Chondrocyte (in vitro differentiated cells): Measurements from ENCODE around the gene BUB1B. TPM values are rescaled to one million over a fixed set of nuclear protein-coding genes. Genes with fewer than 3 reads are reported as not detected.

Source experiments
- DNase-seq: peaks from one replicate; pipeline ENCODE4 v3.0.0; 2021; ENCODE audit warnings: mixed read lengths, low spot score
- H3K27ac Mint-ChIP-seq: one replicate; pipeline ENCODE4 v1.8.0; 2021; ENCODE audit warnings: mild to moderate bottlenecking, moderate library complexity, mixed read lengths; ENCODE audit not compliant: unreplicated experiment
- H3K27me3 Mint-ChIP-seq: 2 replicates; pipeline ENCODE4 v1.8.0; 2021; ENCODE audit warnings: low read depth, mixed read lengths
- H3K36me3 Mint-ChIP-seq: 2 replicates; pipeline ENCODE4 v1.8.0; 2021; ENCODE audit warnings: low read depth, mixed read lengths
- H3K4me1 Mint-ChIP-seq: 2 replicates; pipeline ENCODE4 v1.8.0; 2021; ENCODE audit warnings: low read depth, mild to moderate bottlenecking, mixed read lengths
- H3K4me3 Mint-ChIP-seq: one replicate; pipeline ENCODE4 v1.8.0; 2021; ENCODE audit warnings: mild to moderate bottlenecking, moderate library complexity, mixed read lengths; ENCODE audit not compliant: unreplicated experiment
- H3K9me3 Mint-ChIP-seq: 2 replicates; pipeline ENCODE4 v1.8.0; 2021; ENCODE audit warnings: low read depth, mixed read lengths
- total RNA-seq: library from RNA; stranded (reverse); gene quantifications from 3 replicates; pipeline ENCODE4 v1.2.1, GENCODE V29; 2021
- TF ChIP-seq, protein P1 (sequence below): fragments of 200-600 bp; sonication (generic); IDR thresholded peaks from 2 replicates; pipeline ENCODE4 v1.5.0; 2021; ENCODE audit warnings: antibody characterized with exemption, mild to moderate bottlenecking, moderate library complexity

BUB1B gene
- total RNA-seq, 1 donor from 2014 or later: 6.7 TPM

DNA sequence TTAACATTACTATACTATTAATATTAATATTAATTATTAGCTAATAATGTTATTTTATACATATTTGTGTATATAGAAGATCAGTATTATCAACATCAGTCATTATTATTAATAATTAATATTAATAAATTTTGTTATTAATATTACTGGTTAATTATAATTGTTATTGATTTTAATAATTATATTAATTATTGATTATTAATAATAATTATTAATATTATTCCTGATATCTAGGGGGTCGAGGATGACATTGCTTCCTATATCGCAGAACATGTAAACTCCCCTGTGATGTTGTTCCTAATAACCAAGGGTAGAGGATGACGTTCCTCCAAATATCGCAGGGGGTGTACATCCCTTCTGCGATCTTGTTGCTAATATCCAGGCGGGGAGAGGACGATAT is 34.9 kb upstream of the BUB1B start:
- DNase-seq: no peak
- Mint-ChIP-seq H3K9me3 (no peaks in the 10 kb centered on the region), H3K4me3 (no peak overlapping the region), H3K36me3 (no peaks in the 10 kb centered on the region), H3K27me3 (peaks cover 21% of the 10 kb centered on the region), H3K27ac (no peak overlapping the region), H3K4me1 (no peaks in the 10 kb centered on the region)
- TF ChIP-seq, protein P1, sequence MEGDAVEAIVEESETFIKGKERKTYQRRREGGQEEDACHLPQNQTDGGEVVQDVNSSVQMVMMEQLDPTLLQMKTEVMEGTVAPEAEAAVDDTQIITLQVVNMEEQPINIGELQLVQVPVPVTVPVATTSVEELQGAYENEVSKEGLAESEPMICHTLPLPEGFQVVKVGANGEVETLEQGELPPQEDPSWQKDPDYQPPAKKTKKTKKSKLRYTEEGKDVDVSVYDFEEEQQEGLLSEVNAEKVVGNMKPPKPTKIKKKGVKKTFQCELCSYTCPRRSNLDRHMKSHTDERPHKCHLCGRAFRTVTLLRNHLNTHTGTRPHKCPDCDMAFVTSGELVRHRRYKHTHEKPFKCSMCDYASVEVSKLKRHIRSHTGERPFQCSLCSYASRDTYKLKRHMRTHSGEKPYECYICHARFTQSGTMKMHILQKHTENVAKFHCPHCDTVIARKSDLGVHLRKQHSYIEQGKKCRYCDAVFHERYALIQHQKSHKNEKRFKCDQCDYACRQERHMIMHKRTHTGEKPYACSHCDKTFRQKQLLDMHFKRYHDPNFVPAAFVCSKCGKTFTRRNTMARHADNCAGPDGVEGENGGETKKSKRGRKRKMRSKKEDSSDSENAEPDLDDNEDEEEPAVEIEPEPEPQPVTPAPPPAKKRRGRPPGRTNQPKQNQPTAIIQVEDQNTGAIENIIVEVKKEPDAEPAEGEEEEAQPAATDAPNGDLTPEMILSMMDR: no peak

DNA sequence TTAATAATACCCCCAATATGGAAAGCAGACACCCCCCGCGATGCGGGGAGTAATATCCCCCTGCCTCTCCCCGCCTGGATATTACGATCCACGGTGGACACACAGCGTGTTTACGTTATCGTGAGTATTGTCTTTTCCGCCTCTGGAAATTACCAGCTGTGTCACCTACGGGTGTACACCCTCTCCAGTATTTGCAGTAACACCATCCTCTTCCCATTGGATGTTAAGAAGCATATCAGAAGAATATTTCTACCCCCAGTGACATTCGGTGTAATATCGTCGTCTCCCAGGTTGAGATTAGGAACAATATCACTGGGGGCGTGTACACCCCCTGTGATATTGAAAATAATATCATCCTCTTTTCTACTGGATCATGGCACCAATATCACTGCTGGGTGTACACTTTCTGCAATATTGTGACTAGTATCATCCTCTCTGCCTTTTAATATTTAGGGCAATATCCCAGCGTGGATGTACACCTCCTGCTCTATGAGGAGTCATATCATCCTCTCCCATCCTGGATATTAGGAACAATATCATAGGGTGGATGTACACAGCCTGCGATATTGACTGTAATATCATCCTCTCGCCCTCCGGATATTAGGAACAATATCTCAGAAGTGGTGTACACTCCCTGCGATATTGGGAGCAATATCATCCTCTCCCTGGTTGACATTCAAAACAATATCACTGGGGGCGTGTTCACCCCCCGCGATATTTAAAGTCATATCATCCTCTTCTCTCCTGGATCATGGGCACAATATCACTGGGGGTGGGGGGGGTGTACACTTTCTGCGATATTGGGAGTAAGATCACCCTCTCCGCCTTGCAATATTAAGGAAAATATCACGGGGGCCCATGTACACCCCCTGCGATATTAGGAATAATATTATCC is 31.9 kb upstream of the BUB1B start:
- no peak for DNase-seq
- Mint-ChIP-seq H3K4me3 (no peak overlapping the region), H3K27ac (no peak overlapping the region), H3K27me3 (peaks cover 24% of the 10 kb centered on the region), H3K9me3 (no peaks in the 10 kb centered on the region), H3K4me1 (no peaks in the 10 kb centered on the region), H3K36me3 (no peaks in the 10 kb centered on the region)
- TF ChIP-seq, protein P1: no peak

DNA sequence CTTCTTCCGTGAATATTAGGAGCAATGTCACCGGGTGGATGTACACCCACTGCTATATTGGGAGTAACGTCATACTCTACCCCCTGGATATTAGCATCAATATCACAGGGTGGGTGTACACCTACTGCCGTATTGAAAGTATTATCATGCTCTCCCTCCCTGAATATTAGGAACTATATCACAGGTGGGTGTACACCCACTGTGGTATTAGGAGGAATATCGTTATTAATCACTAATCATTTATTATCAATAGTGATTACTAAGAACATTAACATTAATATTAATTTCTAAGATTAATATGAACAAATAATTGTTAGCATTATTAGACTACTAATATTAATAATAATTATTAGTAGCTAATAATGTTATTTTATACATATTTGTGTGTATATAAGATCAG is 30.8 kb upstream of the BUB1B start:
- TF ChIP-seq, protein P1: no peak
- Mint-ChIP-seq H3K9me3 (no peaks in the 10 kb centered on the region), H3K27me3 (peaks cover 25% of the 10 kb centered on the region), H3K4me1 (no peaks in the 10 kb centered on the region), H3K4me3 (no peak overlapping the region), H3K36me3 (no peaks in the 10 kb centered on the region), H3K27ac (no peak overlapping the region)
- DNase-seq: no peak

DNA sequence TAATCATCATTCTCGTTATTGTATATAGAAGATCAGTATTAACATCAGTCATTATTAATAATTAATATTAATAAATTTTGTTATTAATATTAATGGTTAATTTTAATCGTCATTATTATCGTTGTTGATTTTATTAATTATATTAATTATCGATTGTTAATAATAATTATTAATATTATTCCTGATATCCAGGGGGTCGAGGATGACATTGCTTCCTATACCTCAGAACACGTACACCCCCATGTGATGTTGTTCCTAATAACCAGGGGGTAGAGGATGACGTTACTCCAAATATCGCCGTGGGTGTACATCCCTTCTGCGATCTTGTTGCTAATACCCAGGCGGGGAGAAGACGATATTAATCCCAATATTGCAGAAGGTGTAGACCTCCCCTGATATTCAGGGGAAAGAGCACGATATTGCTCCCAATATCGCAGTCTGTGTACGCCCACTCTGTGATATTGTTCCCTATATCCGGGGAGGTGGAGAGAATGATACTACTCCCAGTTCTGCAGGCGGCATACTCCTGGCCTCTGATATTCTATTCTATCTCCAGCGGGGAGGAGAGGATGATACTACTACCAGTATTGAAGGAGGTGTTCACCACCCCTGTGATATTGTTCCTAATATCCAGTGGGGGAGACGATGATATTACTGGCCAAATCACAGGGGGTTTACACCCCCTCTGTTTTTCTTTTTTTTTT is 29.9 kb upstream of the BUB1B start:
- Mint-ChIP-seq H3K4me1 (no peaks in the 10 kb centered on the region), H3K27ac (no peak overlapping the region), H3K9me3 (no peaks in the 10 kb centered on the region), H3K36me3 (no peaks in the 10 kb centered on the region), H3K4me3 (no peak overlapping the region), H3K27me3 (peaks cover 25% of the 10 kb centered on the region)
- no peak for DNase-seq
- TF ChIP-seq, protein P1: no peak

DNA sequence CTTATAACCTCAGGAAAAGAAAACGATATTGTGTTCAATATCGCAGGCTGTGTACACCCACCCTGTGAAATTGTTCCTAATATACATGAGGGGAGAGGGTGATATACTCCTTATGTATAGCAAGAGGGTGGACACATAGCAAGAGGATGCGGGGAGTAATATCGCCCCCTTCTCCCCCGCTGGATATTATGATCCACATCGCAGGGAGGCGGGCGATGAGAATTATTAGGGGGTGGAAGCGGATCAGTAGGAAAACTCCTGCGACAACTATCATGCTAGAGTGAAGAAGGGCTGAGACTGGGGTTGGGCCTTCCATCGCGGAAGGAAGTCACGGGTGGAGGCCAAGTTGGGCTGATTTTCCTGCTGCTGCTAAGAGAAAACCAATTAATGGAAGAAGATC is 27.3 kb upstream of the BUB1B start:
- peaks cover 17% of the 10 kb centered on the region for H3K27me3 Mint-ChIP-seq
- H3K27ac Mint-ChIP-seq: no peak overlapping the region

More for the DNA sequence above, 27.3 kb upstream of the BUB1B start:
- no peak for DNase-seq
- TF ChIP-seq, protein P1: no peak
- Mint-ChIP-seq H3K4me1 (no peaks in the 10 kb centered on the region), H3K9me3 (no peaks in the 10 kb centered on the region), H3K4me3 (no peak overlapping the region), H3K36me3 (no peaks in the 10 kb centered on the region)
